ENCODE data around the gene MS4A7.

GRCh38 chr11:60372767-60373166 lies 5.6 kb upstream of the MS4A7 start:
- TF ChIP-seq CTCF (IDR thresholded peaks at IDR 0.05) (no peak), POLR2A (IDR thresholded peaks at IDR 0.05) (no peak)

Measured in gastroesophageal sphincter (tissue), 3 donors.